Body of pancreas (tissue), 4 donors: ENCODE results near the gene EXT2. TPM values are rescaled to one million over a fixed set of nuclear protein-coding genes. Genes with fewer than 3 reads are reported as not detected.

ENCODE experiments used
- ATAC-seq: fragments of 150-250 bp; one replicate; pipeline ENCODE4 v1.9.1; 2016
- DNase-seq, 4 donors: peaks; one replicate each; pipeline ENCODE4 v3.0.0-alpha.2; 2019
- H3K27ac ChIP-seq, 4 donors: fragments of 200-600 bp; sonication (generic); 1 replicate in 3 of 4; 2 replicates in 1 of 4; pipeline versions ENCODE4 v1.5.1 to v1.6.1; 2016 to 2019; ENCODE audit warnings: mild to moderate bottlenecking in 1 of 4, mixed read lengths in 1 of 4, moderate library complexity in 1 of 4
- H3K27me3 ChIP-seq, 2 donors: fragments of 200-600 bp; sonication (generic); one replicate each; pipeline ENCODE4 v1.6.0; 2016; ENCODE audit warnings: mild to moderate bottlenecking in 1 of 2
- H3K36me3 ChIP-seq, 2 donors: fragments of 200-600 bp; sonication (generic); replicated peaks in 1 of 2; 2 replicates each; pipeline ENCODE4 v1.5.1; 2016; ENCODE audit warnings: low read depth in 2 of 2; ENCODE audit not compliant: insufficient read depth in 1 of 2
- H3K4me1 ChIP-seq: fragments of 200-600 bp; sonication (generic); one replicate; pipeline ENCODE4 v1.6.0; 2016
- H3K4me3 ChIP-seq, 2 donors: fragments of 200-600 bp; sonication (generic); 1 replicate in 1 of 2; 2 replicates in 1 of 2; pipeline ENCODE4 v1.5.1; 2016 to 2019
- H3K9me3 ChIP-seq, 3 donors: fragments of 200-600 bp; sonication (generic); 1 replicate in 2 of 3; 2 replicates in 1 of 3; pipeline ENCODE4 v1.5.1; 2016
- CTCF ChIP-seq, 7 experiments: fragments of 450-650 bp in 4 of 7; fragments of 200-600 bp in 3 of 7; sonication (generic) in 3 of 7; IDR thresholded peaks; one replicate each; pipeline ENCODE4 v1.5.1; 2016 to 2019; ENCODE audit warnings: antibody characterized with exemption in 7 of 7
- POLR2A ChIP-seq, 3 donors: fragments of 450-650 bp; IDR thresholded peaks; one replicate each; pipeline ENCODE4 v1.6.1; 2016; ENCODE audit warnings: antibody characterized with exemption in 3 of 3, mild to moderate bottlenecking in 2 of 3
- WGBS, 2 donors: methylation state at CpG; one replicate each; pipeline ENCODE4 v1.1.5; 2017; 5-methylcytosine and 5-hydroxymethylcytosine counted together
- intact Hi-C: fragments of 100-400 bp; cut with DNase I; formaldehyde crosslinking; loops from one replicate; pipeline ENCODE4 v1.15.1; 2023
- total RNA-seq, 2 donors: library from RNA; depleted of rRNA; stranded (reverse); fragments of >200 nt; gene quantifications; one replicate each; pipeline ENCODE4 v1.1.0, GENCODE V29; 2016

EXT2 gene
- total RNA-seq, 2 donors from 2014 or later, result 21.4 to 34.2 TPM

GRCh38 chr11:44264438-44264749 lies 168.9 kb downstream of the EXT2 start:
- WGBS, 2 donors, result 73 to 92% methylated on average over 5 to 7 of the region's 8 CpGs
- Histone ChIP-seq H3K36me3 (no peaks in the 10 kb centered on the region), H3K4me3 (no peak overlapping the region), H3K27ac (no peak overlapping the region), H3K9me3 (no peaks in the 10 kb centered on the region), H3K4me1 (no peaks in the 10 kb centered on the region), H3K27me3 (no peaks in the 10 kb centered on the region)
- ATAC-seq (no peak), DNase-seq (no peak)
- TF ChIP-seq POLR2A (IDR thresholded peaks at IDR 0.05) (no peak), CTCF (IDR thresholded peaks at IDR 0.05) (no peak)
- intact Hi-C loops, result no loop called here

DNA sequence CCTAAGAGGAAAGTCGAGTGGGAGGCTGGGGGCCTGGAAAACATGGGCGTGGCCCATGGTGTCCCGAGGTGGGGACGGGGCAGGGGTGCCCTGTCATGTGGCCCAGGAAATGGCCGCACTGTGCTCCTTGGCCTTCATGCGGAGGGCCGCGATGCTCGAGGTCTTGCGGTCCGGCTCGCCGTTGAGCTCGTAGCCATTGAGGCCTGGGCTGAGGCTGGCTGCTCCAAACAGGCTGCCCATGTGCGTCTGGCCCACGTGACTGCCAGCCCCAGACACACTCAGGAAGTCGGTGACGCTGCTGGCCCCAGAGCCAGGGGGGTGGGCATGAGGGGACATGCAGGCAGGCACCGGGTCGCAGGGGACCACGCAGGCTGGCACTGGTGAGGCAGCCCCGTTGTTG lies 169.3 kb downstream of the EXT2 start:
- no peaks in the 10 kb centered on the region for H3K36me3 ChIP-seq
- H3K27me3 ChIP-seq, result no peaks in the 10 kb centered on the region
- no peak for ATAC-seq
- intact Hi-C loops, result no loop called here
- no peak overlapping the region for H3K4me3 ChIP-seq
- no peaks in the 10 kb centered on the region for H3K4me1 ChIP-seq
- TF ChIP-seq POLR2A (IDR thresholded peaks at IDR 0.05) (no peak), CTCF (IDR thresholded peaks at IDR 0.05) (no peak)
- H3K9me3 ChIP-seq, result no peaks in the 10 kb centered on the region
- H3K27ac ChIP-seq, result no peak overlapping the region
- DNase-seq, result no peak
- 83% methylated on average over 18 of the region's 22 CpGs; no CpG with 5 or more reads in 1 of the 2 donors for WGBS, 2 donors

GRCh38 chr11:44266056-44266780 lies 170.7 kb downstream of the EXT2 start:
- no peaks in the 10 kb centered on the region for H3K9me3 ChIP-seq
- H3K4me1 ChIP-seq, result no peaks in the 10 kb centered on the region
- no peak for DNase-seq
- intact Hi-C loops, result no loop called here
- TF ChIP-seq POLR2A (IDR thresholded peaks at IDR 0.05) (no peak), CTCF (IDR thresholded peaks at IDR 0.05) (no peak)
- WGBS, 2 donors, result 66 to 75% methylated on average over 8 to 9 of the region's 9 CpGs
- ATAC-seq, result no peak
- H3K27ac ChIP-seq, result no peak overlapping the region
- H3K36me3 ChIP-seq, result no peaks in the 10 kb centered on the region
- no peak overlapping the region for H3K4me3 ChIP-seq
- no peaks in the 10 kb centered on the region for H3K27me3 ChIP-seq

DNA sequence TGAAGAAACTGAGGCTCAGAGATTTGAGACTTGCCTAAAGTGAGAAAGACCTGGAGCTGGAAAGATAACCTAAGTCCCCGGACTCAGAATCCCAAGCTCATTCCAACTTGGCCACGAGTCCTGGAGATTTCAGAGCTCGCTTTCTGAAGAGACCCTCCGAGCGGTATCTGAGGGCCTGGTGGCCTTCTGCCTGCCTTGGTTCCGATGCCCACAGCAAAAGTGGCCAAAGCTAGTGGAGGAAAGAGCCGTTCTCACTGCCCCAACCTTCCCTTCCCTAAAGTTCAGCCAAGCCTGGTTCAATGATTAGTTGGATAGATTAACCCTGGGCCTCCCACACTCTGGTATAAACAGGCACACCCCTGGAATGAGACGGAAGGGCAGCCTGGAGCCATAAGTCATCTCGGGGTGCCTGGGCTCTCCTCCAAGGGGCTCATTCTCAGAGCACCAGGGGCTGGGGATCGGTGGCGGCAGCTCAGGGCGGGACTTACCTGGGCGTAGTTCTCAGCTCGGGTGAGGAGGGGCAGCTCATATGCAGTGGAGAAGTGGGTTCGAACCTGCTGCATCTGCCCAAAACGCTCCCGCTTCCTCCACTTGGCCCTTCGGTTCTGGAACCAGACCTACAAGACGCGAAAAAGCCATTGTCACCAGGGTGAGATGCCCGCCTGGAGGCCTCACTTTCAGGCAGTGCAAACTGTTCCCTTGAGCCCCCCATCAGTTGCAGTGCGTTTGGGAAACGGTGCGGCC lies 171.7 kb downstream of the EXT2 start:
- no peaks in the 10 kb centered on the region for H3K36me3 ChIP-seq
- DNase-seq (no peak), ATAC-seq (no peak)
- WGBS, 2 donors, result 77 to 95% methylated on average over 4 to 24 of the region's 24 CpGs
- H3K4me1 ChIP-seq, result no peaks in the 10 kb centered on the region
- intact Hi-C loops, result no loop called here
- no peak overlapping the region for H3K27ac ChIP-seq
- H3K27me3 ChIP-seq, result no peaks in the 10 kb centered on the region
- TF ChIP-seq CTCF (IDR thresholded peaks at IDR 0.05), result no peak
- no peak for TF ChIP-seq POLR2A (IDR thresholded peaks at IDR 0.05)
- H3K9me3 ChIP-seq, result no peaks in the 10 kb centered on the region
- no peak overlapping the region for H3K4me3 ChIP-seq
